ENCODE measurements around the gene CDCA3.

DNA sequence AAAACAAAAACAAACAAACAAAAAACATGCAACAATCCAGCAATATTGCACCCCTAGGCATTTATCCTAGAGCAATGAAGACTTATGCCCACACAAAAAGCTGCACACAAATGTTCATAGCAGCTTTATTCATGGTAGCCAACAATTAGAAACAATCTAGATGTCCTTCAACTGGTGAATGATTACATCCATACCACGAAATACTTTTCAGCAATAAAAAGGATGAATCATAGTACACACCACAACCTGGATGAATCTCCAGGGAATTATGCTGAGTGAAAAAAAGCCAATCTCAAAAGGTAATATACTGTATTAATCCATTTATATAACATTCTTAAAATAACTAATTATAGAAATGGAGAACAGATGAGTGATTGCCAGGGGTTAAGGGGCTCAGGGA lies 43.9 kb downstream of the CDCA3 start:
- TF ChIP-seq POLR2A (IDR thresholded peaks at IDR 0.05; ENCODE audit: low read depth) (no peak), POLR2AphosphoS5 (IDR thresholded peaks at IDR 0.05) (no peak)
- TF ChIP-seq, protein P1, sequence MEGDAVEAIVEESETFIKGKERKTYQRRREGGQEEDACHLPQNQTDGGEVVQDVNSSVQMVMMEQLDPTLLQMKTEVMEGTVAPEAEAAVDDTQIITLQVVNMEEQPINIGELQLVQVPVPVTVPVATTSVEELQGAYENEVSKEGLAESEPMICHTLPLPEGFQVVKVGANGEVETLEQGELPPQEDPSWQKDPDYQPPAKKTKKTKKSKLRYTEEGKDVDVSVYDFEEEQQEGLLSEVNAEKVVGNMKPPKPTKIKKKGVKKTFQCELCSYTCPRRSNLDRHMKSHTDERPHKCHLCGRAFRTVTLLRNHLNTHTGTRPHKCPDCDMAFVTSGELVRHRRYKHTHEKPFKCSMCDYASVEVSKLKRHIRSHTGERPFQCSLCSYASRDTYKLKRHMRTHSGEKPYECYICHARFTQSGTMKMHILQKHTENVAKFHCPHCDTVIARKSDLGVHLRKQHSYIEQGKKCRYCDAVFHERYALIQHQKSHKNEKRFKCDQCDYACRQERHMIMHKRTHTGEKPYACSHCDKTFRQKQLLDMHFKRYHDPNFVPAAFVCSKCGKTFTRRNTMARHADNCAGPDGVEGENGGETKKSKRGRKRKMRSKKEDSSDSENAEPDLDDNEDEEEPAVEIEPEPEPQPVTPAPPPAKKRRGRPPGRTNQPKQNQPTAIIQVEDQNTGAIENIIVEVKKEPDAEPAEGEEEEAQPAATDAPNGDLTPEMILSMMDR (IDR thresholded peaks at IDR 0.05): no peak
